Colonic mucosa (tissue), 4 donors: Measurements from ENCODE around the gene NME9. TPM values are rescaled to one million over a fixed set of nuclear protein-coding genes. Genes with fewer than 3 reads are reported as not detected.

Experiments
- DNase-seq: peaks from one replicate; pipeline ENCODE4 v3.0.0-alpha.2; 2020
- H3K27ac ChIP-seq: fragments of 200-600 bp; one replicate; pipeline ENCODE4 v1.8.0; 2021
- H3K27me3 ChIP-seq: fragments of 200-600 bp; one replicate; pipeline ENCODE4 v1.8.0; 2021
- H3K36me3 ChIP-seq: fragments of 200-600 bp; one replicate; pipeline ENCODE4 v1.8.0; 2021
- H3K4me1 ChIP-seq: fragments of 200-600 bp; one replicate; pipeline ENCODE4 v1.8.0; 2021; ENCODE audit warnings: mild to moderate bottlenecking
- H3K4me3 ChIP-seq: fragments of 200-600 bp; one replicate; pipeline ENCODE4 v1.8.0; 2021
- H3K9ac ChIP-seq, 2 donors: one replicate each; pipeline ENCODE4 v1.7.0; 2013; ENCODE audit warnings: control low read depth in 2 of 2, low read depth in 2 of 2, low read length in 2 of 2
- H3K9me3 ChIP-seq: fragments of 200-600 bp; one replicate; pipeline ENCODE4 v1.8.0; 2021
- intact Hi-C: fragments of 100-400 bp; cut with DNase I; formaldehyde crosslinking; loops from one replicate; pipeline ENCODE4 v1.14.1; 2022
- total RNA-seq, 2 donors: library from RNA; stranded (reverse); fragmentation: NEBNext Ultra II Directional in 1 of 2; extraction: Animal tissue kit (Norgen Biotek cat#: 25700) in 1 of 2; gene quantifications; one replicate each; pipeline ENCODE4 v1.2.1, GENCODE V29; 2021
- TF ChIP-seq, protein P1 (sequence below): fragments of 200-600 bp; IDR thresholded peaks from one replicate; pipeline ENCODE4 v1.8.0; 2022; ENCODE audit warnings: antibody characterized with exemption, mild to moderate bottlenecking
- donor health status: healthy.
- donor health status: DM: no; HTN: no; CAD: no.
- donor health status: DM: no; HTN: no; CAD: no.

NME9 gene
- total RNA-seq, 2 donors from 2014 or later: not detected

- no peak for DNase-seq
- Histone ChIP-seq H3K4me3 (no peak overlapping the region), H3K9ac (no peak overlapping the region), H3K4me1 (no peaks in the 10 kb centered on the region), H3K27me3 (no peaks in the 10 kb centered on the region), H3K36me3 (no peaks in the 10 kb centered on the region), H3K27ac (no peak overlapping the region), H3K9me3 (no peaks in the 10 kb centered on the region)
- intact Hi-C loops: no loop called here
- TF ChIP-seq, protein P1, sequence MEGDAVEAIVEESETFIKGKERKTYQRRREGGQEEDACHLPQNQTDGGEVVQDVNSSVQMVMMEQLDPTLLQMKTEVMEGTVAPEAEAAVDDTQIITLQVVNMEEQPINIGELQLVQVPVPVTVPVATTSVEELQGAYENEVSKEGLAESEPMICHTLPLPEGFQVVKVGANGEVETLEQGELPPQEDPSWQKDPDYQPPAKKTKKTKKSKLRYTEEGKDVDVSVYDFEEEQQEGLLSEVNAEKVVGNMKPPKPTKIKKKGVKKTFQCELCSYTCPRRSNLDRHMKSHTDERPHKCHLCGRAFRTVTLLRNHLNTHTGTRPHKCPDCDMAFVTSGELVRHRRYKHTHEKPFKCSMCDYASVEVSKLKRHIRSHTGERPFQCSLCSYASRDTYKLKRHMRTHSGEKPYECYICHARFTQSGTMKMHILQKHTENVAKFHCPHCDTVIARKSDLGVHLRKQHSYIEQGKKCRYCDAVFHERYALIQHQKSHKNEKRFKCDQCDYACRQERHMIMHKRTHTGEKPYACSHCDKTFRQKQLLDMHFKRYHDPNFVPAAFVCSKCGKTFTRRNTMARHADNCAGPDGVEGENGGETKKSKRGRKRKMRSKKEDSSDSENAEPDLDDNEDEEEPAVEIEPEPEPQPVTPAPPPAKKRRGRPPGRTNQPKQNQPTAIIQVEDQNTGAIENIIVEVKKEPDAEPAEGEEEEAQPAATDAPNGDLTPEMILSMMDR: no peak
Measured at GRCh38 chr3:138270245-138270644, 59.4 kb downstream of the NME9 start.

- Histone ChIP-seq H3K27me3 (no peaks in the 10 kb centered on the region), H3K36me3 (no peaks in the 10 kb centered on the region), H3K4me3 (no peak overlapping the region), H3K9ac (no peak overlapping the region), H3K4me1 (no peaks in the 10 kb centered on the region), H3K9me3 (no peaks in the 10 kb centered on the region), H3K27ac (no peak overlapping the region)
- DNase-seq: no peak
- TF ChIP-seq, protein P1: no peak
- intact Hi-C loops: no loop called here
Measured at GRCh38 chr3:138267083-138267482, 62.6 kb downstream of the NME9 start.

DNA sequence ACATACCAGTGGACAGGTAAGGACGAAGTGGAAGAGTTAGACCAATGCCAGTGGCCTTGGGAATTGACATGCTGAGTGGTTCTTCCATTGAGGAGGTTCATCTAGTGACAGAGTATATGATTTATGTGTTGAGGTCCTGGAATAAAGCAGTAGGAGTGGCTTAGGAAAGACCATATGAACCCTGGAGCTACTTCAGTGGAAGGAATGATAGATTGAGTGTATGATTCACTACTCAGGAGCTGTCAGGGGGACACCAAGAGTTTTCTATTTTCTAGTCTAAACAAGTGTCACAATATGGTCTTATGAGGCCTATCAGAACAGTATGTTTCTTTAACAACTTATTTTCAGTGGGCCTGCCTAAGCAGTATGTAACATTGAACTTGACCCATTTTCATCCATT, 63.9 kb downstream of the NME9 start:
- H3K36me3 ChIP-seq: no peaks in the 10 kb centered on the region
- DNase-seq: no peak
- H3K9me3 ChIP-seq: no peaks in the 10 kb centered on the region
- no peak overlapping the region for H3K27ac ChIP-seq
- intact Hi-C loops: no loop called here
- no peak overlapping the region for H3K4me3 ChIP-seq
- H3K27me3 ChIP-seq: no peaks in the 10 kb centered on the region
- TF ChIP-seq, protein P1: no peak
- H3K9ac ChIP-seq: no peak overlapping the region
- no peaks in the 10 kb centered on the region for H3K4me1 ChIP-seq

GRCh38 chr3:138263104-138263503, 66.5 kb downstream of the NME9 start:
- H3K27me3 ChIP-seq: no peaks in the 10 kb centered on the region
- DNase-seq: no peak
- H3K4me1 ChIP-seq: no peaks in the 10 kb centered on the region
- no peaks in the 10 kb centered on the region for H3K36me3 ChIP-seq
- no peaks in the 10 kb centered on the region for H3K9me3 ChIP-seq
- no peak overlapping the region for H3K9ac ChIP-seq
- no peak overlapping the region for H3K27ac ChIP-seq
- intact Hi-C loops: no loop called here
- H3K4me3 ChIP-seq: no peak overlapping the region
- TF ChIP-seq, protein P1: no peak

- TF ChIP-seq, protein P1: no peak
- intact Hi-C loops: no loop called here
- no peak overlapping the region for H3K27ac ChIP-seq
- H3K9ac ChIP-seq: no peak overlapping the region
- H3K27me3 ChIP-seq: no peaks in the 10 kb centered on the region
- H3K4me3 ChIP-seq: no peak overlapping the region
- H3K4me1 ChIP-seq: no peaks in the 10 kb centered on the region
- no peaks in the 10 kb centered on the region for H3K9me3 ChIP-seq
- no peaks in the 10 kb centered on the region for H3K36me3 ChIP-seq
- no peak for DNase-seq
Measured at GRCh38 chr3:138260611-138261010, 69.0 kb downstream of the NME9 start.

- intact Hi-C loops: no loop called here
- no peak for DNase-seq
Measured at GRCh38 chr3:138259126-138259525, 70.5 kb downstream of the NME9 start.

More at GRCh38 chr3:138259126-138259525, 70.5 kb downstream of the NME9 start:
- Histone ChIP-seq H3K4me3 (no peak overlapping the region), H3K36me3 (no peaks in the 10 kb centered on the region), H3K27ac (no peak overlapping the region), H3K9me3 (no peaks in the 10 kb centered on the region), H3K27me3 (no peaks in the 10 kb centered on the region), H3K4me1 (no peaks in the 10 kb centered on the region), H3K9ac (no peak overlapping the region)
- TF ChIP-seq, protein P1: no peak
